Ishikawa (cell line): ENCODE results near the gene LY6G5B.

Source experiments
- CEBPB ChIP-seq: IDR thresholded peaks from 2 replicates; pipeline ENCODE4 v1.6.1; 2012
- EGR1 ChIP-seq: IDR thresholded peaks from 2 replicates; pipeline ENCODE4 v1.6.1; 2012
- EP300 ChIP-seq: IDR thresholded peaks from 2 replicates; pipeline ENCODE4 v1.6.1; 2012; ENCODE audit warnings: borderline replicate concordance
- NFIC ChIP-seq: IDR thresholded peaks from 2 replicates; pipeline ENCODE4 v1.6.1; 2012
- RAD21 ChIP-seq: IDR thresholded peaks from 2 replicates; pipeline ENCODE4 v1.6.1; 2012; ENCODE audit warnings: low read depth
- TAF1 ChIP-seq: IDR thresholded peaks from 2 replicates; pipeline ENCODE4 v1.6.1; 2012; ENCODE audit warnings: low read depth, mild to moderate bottlenecking
- TEAD4 ChIP-seq: IDR thresholded peaks from 2 replicates; pipeline ENCODE4 v1.6.1; 2012
- ZBTB7A ChIP-seq: IDR thresholded peaks from 2 replicates; pipeline ENCODE4 v1.6.1; 2012; ENCODE audit warnings: low read depth

- TF ChIP-seq RAD21 (no peak), TAF1 (no peak), EP300 (no peak), ZBTB7A (no peak), TEAD4 (no peak), NFIC (no peak), CEBPB (no peak), EGR1 (no peak)
These were observed 10.0 kb upstream of the LY6G5B start for GRCh38 chr6:31659649-31660380.
